Right forelimb (tissue), 1 donor: ENCODE measurements around the gene TEPSIN.

Source experiments
- DNase-seq: peaks from one replicate; pipeline ENCODE4 v3.0.0-alpha.2; 2018

TEPSIN gene

DNA sequence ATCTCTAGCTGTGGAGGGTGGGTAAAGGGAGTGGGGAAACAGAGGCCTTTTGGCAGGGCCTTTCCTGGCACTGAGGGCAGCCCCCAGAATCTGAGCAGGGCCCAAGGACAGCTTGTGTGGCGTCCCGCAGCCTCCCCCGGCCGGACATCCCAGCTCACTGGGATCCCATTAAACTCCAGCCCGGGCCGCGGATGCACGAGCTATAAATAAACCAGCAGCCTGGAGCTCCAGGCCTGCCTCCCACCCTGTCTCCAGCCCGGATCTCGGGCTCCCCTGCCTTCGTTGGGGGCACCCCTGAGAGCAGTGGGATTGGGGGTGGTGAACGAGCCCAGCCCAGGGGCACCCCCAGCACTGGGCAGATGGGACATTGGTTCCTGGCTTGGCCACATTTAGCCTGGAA lies 59.0 kb downstream of the TEPSIN start:
- no peak for DNase-seq

GRCh38 chr17:81179220-81179619 lies 59.6 kb downstream of the TEPSIN start:
- no peak for DNase-seq
